GDM1 (cell line): Measurements from ENCODE around the gene SHC1.
A peak's percentile ranks its signal among the peaks of the same experiment; 100 is the strongest.

Source experiments
- DNase-seq: peaks from one replicate; lab custom pipeline; 2025; lab: John Stamatoyannopoulos, UW

SHC1 gene

GRCh38 chr1:154956544-154956941 is 14.0 kb downstream of the SHC1 start:
- DNase-seq = no peak

DNA sequence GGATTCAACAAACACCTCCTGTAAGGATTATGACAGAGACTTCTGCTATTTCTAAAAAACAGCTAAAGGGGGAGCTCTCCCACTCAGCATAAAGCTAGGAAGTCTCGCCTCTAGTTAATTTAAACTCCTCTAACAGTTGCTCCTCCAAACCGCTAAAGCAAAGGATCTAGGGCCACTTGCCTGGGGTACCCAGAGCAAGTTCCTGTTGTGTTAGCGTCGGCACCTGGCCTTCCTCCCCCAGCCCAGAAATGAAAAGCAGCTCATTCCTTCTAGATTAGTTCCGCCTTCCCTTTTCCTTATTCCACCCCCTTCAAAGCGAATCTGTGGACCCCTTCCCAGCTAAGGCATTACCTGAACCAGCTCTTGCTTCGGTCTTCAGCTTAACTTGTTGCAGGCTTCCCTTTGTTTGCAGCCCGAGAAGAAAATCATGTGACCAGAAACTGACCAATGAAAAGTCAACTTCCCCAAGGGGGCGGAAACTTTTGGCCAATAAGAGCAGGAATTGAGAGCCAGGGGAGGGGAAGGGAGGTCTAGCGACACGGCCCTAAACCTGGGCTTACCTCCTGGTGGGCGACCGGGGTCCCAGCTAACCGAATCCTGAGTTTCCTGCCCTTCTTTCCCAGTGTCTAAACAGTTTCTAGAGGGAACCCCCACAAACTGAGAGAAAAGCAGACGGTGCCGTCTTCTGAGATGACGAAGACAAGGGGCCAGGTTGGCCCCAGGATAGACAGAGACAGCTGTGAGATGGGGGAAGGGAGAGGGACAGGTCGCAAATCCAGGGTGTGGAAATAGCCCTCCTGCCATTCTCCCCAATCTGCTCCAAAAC is 14.6 kb downstream of the SHC1 start, which contains the start of gene PBXIP1:
TSS of gene PBXIP1 (minus strand) at position 382 of the 826 bp plus-strand sequence. CDS start 2,378 bp downstream, outside the sequence.
- DNase-seq = peak; percentile 73

GRCh38 chr1:154955039-154955717 is 15.4 kb downstream of the SHC1 start:
- DNase-seq = peak; percentile 24

DNA sequence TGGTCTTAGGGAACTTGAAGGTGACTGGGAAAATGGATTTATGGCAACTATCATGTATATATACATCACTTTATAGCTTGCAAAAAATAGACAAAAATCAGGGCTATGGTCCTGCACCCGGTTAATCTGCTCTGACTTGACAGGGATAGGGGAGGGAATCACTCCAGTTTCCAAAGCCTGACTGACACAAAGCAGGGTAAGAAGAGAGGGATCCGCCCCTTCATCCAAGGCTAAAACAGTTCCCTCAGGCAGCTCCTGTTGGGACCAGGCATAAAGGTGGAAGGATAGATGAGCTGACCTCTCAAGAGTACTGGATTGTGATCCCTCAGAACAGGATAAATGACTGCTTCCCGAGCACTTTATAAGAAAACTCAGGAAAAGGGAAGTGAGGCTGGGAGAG is 16.0 kb downstream of the SHC1 start:
- DNase-seq = no peak

DNA sequence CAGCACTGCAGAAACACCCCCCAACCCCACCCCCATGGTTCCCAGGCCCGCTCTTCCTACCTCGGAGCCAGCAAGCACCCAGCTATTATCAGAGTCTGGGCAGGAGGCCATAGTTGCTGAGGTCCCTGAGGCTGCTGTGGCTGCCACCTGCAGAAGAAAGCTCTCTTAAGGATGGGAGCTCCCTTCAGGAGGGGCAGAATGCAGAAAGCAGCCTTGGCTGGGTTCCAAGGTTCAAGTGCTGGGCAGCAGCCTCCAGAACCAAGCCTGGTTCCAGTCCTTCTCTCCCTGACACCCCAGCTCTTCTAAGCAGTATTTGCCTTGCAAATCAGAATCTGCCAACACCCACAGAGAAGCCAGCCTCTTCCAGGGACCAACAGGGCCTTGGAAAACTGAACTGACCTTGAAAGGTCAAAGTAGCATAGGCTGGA is 16.9 kb downstream of the SHC1 start:
- no peak for DNase-seq

GRCh38 chr1:154952664-154953063 is 17.9 kb downstream of the SHC1 start:
- no peak for DNase-seq

- DNase-seq = no peak
These were observed 18.5 kb downstream of the SHC1 start for GRCh38 chr1:154951901-154952657.

DNA sequence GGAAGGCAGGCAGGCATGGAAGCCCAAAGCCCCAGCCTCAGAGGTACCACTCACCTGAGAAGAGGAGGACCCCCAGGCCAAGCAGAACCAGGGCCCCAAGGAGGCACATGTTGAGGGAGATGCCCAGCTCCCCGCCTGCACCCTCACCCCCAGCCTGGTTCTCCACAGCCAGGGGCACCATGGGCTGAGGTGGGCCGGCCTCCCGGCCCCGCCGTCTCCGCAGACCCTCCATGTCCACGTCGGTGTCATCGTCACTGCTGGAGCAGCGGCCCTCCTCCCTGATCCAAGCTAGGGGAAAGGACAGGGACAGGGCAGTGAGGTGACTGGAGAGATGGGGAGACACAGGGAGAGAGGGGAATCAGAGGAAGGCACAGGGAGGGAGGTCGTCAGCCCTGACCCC is 22.5 kb downstream of the SHC1 start:
- DNase-seq = no peak

DNA sequence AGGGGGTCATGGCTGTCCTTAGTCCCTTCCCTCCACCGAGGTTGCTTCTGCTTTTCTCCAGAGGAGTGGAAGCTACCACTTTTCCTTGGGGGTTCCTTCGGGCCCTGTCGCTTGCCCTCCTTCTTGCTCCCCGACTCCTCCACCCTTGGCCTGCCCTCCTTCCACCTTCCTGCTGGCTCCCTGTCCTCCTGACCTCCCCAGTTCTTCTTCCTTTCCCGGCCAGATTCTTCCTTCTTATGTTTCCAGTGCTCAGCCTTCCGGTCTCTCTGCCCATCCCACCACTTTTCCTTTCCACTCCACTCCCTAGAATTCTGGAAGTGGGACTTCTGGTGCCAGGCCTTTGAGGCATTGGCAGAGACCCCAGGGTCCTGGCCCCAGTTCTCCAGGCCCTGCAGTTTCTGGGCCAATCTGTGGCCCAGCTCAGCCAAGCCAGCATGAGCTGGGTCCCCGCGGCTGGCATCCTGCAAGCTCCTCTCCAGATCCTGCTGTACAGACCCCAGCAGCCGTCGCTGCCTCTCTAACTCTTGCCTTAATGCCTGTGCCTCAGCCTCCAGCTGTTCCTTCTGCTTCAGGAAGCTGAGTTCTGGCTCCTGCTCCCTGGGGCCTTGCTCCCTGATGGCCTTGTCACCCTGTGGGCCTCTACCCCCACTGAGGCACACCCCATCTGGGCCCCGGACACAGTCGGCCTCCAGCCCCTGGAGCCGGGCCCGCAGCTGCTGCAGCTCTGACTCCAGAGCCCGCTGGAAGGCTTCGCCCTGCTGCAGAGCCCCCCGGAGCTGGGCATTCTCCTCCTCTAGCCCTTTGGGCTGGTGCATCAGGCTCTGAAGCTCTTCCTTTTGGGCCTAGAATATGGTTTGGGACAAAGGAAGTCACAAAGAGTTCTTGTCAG is 24.3 kb downstream of the SHC1 start:
- no peak for DNase-seq

DNA sequence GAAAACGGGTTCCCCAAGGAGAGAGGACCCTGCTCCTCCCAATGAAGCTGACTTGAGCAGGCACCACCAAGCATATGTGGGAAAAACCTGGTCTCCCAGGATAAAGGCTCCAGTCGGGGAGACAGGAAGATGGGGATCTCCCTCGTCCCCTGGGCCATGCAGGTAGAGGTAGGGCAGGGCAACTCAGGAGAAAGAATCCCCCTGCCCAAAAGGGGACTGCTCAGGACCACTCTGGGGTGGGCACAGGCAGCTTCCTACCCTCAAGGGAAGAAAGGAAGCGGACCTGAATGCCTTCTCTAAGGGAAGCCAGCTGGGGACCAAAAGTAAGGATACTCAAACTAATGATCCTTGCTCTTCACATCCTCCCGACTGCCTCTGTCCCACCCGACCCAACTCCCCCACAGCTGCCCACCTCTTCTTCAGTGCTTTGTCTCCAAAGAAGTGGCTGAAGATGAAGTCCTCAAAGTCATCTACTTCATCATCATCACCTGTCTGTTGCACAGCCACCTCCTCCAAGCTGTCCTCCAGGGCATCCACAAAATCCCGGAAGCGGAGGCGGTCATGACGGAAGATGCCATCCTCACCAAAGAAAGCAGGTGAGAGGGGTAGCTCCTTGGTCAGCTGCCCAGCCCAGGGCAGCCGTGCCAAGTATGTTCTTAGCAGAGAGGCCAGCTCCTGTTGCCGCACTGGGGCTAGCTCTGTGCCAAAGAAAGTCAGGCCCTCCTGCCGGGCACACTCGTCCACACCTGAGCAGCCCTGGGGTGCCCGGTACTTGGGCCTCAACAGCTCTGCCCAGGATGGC is 25.2 kb downstream of the SHC1 start:
- DNase-seq = no peak

- DNase-seq = no peak
These were observed 26.0 kb downstream of the SHC1 start for GRCh38 chr1:154944401-154945159.

GRCh38 chr1:154943649-154944400 is 26.7 kb downstream of the SHC1 start:
- DNase-seq = peak; percentile 42

DNA sequence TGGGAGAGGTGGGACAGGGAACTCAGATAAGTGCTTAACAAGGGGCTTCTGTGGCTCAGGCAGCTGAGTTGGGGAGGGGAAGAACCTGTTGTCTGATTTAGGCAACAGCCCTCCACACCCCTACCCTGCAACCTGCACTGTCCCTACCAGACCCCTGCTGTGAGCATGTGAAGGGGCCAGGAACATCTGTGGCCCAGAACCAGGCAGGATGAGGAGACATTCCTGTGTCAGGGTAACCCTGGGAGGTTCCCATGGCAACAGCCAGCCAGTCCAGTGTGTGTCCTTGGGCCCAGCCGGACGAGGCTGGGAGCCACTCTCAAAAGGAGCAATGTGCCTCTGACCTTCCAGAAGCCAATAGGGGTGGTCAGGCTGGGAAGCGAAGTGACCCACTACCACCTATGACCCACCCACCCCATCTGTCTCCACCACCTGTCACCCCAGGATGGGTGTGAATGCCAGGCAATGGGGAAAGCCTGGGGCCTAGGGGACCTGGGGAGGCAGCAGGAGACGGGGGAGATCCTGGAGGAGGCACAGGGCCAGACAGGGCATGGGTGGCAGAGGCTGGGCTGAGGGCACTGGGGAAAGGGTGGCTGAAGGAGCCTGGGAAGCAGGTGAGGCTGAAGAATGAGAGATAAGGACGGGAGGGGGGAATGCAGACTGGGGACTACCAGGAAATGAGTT is 29.1 kb downstream of the SHC1 start:
- no peak for DNase-seq

DNA sequence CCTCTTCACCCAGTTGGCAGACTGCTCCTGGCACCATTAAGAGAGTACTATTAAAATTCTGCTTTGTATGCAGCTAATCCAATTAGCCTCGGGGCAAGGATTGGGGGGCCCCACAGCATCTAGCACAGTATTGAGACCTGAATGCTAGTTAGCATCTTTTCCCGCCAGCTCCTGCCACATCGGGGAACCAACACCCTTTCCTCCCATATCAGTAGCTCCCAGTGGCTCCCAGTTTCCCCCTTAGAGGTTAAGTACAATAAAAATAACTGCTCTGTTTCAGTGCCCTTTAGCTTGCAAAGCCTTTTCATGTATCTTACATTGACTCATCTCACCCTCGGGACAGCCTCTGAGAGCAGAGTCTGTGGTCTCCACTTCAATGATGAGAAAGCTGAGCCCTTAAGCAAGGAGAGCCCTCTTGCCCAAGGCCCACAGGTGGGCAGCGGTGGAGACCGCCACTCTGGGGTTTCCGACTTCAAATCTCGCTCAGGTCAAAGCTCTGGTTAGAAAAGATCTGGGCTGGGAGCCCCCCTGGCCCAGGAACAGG is 29.8 kb downstream of the SHC1 start:
- DNase-seq = no peak

DNA sequence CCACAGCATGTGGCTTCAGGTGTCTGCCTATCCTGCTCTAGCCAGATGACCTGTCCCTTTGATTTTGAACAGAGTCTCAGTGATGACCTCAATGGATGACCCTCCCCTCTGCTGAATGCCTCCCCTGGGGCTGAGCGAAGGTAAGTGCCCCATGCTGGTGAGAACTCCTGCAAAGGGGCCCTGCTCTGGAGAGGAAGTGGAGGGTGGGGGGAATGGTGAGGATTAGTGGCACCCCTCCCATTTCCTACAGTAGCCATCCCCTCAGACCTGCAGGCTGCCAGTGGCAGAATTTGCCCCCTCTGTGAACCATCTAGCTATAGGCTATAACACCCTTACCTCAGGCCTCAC is 30.4 kb downstream of the SHC1 start:
- DNase-seq = no peak

DNA sequence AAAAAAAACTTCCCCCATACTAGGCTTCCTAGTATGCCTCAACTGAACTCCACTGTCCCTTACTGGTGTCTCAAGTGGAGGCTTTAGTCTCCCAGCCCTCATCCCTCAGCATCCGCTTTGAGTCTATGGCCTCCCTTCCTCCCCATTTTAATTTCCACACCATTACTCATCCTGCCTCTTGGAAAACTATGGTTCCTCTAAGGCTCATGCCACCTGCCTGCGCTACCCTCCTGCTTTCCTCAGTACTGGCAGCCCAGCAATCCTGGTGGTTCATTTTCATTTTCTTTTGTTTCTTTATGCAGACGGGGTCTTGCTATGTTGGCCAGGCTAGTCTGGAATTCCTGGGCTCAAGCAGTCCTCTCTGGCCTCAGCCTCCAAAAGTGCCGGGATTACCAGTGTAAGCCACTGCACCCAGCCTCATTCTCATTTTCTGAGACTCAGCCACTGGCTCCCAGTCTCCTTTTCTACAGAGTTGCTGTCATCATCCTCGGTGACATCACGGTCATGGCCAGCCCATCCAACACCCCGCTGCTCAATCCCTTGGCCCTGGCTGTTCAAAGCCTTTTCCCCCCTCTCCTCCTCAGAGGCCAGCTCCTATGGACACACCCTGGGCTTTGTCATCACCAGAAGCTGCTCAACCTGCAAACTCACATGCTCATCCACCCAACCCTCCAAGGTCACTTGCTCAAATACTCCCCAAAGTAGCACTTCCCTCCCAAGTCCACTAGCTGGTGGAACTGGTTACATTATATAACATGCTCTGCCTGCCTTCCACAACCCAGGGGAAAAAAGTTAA is 31.7 kb downstream of the SHC1 start:
- DNase-seq = no peak

GRCh38 chr1:154937988-154938386 is 32.6 kb downstream of the SHC1 start:
- DNase-seq = no peak
